Testis (tissue), 3 donors: ENCODE results near the gene STXBP6. TPM values are rescaled to one million over a fixed set of nuclear protein-coding genes. Genes with fewer than 3 reads are reported as not detected.

Experiments
- DNase-seq: peaks from one replicate; pipeline ENCODE4 v3.0.0-alpha.2; 2019
- H3K27ac ChIP-seq, 2 donors: fragments of 200-600 bp; sonication (generic); one replicate each; pipeline ENCODE4 v1.5.1; 2019
- H3K27me3 ChIP-seq: fragments of 200-600 bp; sonication (generic); one replicate; pipeline ENCODE4 v1.5.1; 2019
- H3K36me3 ChIP-seq: fragments of 200-600 bp; sonication (generic); one replicate; pipeline ENCODE4 v1.5.1; 2017; ENCODE audit warnings: low read depth; ENCODE audit errors: missing control alignments
- H3K4me1 ChIP-seq: fragments of 200-600 bp; sonication (generic); one replicate; pipeline ENCODE4 v1.5.1; 2019
- H3K4me3 ChIP-seq, 2 donors: fragments of 200-600 bp; sonication (generic); one replicate each; pipeline ENCODE4 v1.5.1; 2017 to 2019
- H3K9me3 ChIP-seq: fragments of 200-600 bp; sonication (generic); one replicate; pipeline ENCODE4 v1.5.1; 2017
- CTCF ChIP-seq, 3 experiments: fragments of 450-650 bp in 2 of 3; fragments of 200-600 bp in 1 of 3; sonication (generic) in 1 of 3; IDR thresholded peaks; one replicate each; pipeline ENCODE4 v1.5.1; 2016 to 2019; ENCODE audit warnings: antibody characterized with exemption in 3 of 3, mild to moderate bottlenecking in 2 of 3, moderate library complexity in 1 of 3
- POLR2A ChIP-seq: fragments of 450-650 bp; IDR thresholded peaks from one replicate; pipeline ENCODE4 v1.6.1; 2017; ENCODE audit warnings: antibody characterized with exemption, mild to moderate bottlenecking, moderate library complexity
- WGBS, 2 donors: methylation state at CpG; one replicate each; pipeline ENCODE4 v1.1.5; 2018; 5-methylcytosine and 5-hydroxymethylcytosine counted together
- intact Hi-C: fragments of 100-400 bp; cut with DNase I; formaldehyde crosslinking; loops from one replicate; pipeline ENCODE4 v1.15.1; 2023; ENCODE audit warnings: low total_unique reads
- polyA plus RNA-seq: library from polyadenylated mRNA; stranded (reverse); fragments of 350-450 nt; fragmentation: Illumina TruSeq; extraction: RNeasy Lipid Tissue Mini Kit (QIAGEN cat#74804); gene quantifications from one replicate; pipeline ENCODE4 v1.2.3, GENCODE V29; 2014; ENCODE audit warnings: low read depth, low replicate concordance; ENCODE audit not compliant: insufficient read depth
- total RNA-seq, 2 donors: library from RNA; depleted of rRNA; stranded (reverse); fragments of >200 nt; gene quantifications; one replicate each; pipeline ENCODE4 v1.2.3, GENCODE V29; 2016

Gene STXBP6
- total and polyA plus RNA-seq, 3 donors from 2014 or later, result 4.7 to 11.3 (median 8.6) TPM

- no peak overlapping the region for H3K4me3 ChIP-seq
- H3K27me3 ChIP-seq, result no peaks in the 10 kb centered on the region
- no peak for DNase-seq
- H3K36me3 ChIP-seq, result no peaks in the 10 kb centered on the region
- H3K27ac ChIP-seq, result no peak overlapping the region
- no peaks in the 10 kb centered on the region for H3K4me1 ChIP-seq
- TF ChIP-seq CTCF (IDR thresholded peaks at IDR 0.05), result no peak
- no peak for TF ChIP-seq POLR2A
- H3K9me3 ChIP-seq, result no peaks in the 10 kb centered on the region
- WGBS, 2 donors, result 64 to 84% methylated on average over 5 of the region's 5 CpGs
- intact Hi-C loops, result no loop called here
These were observed 233.7 kb downstream of the STXBP6 start for GRCh38 chr14:24816011-24816928.

GRCh38 chr14:24815543-24815942, 234.4 kb downstream of the STXBP6 start:
- H3K4me3 ChIP-seq, result no peak overlapping the region
- no peak overlapping the region for H3K27ac ChIP-seq
- H3K9me3 ChIP-seq, result no peaks in the 10 kb centered on the region
- intact Hi-C loops, result no loop called here
- 87 to 88% methylated on average over 9 of the region's 9 CpGs for WGBS, 2 donors
- no peaks in the 10 kb centered on the region for H3K27me3 ChIP-seq
- TF ChIP-seq POLR2A, result no peak
- no peak for TF ChIP-seq CTCF (IDR thresholded peaks at IDR 0.05)
- no peaks in the 10 kb centered on the region for H3K4me1 ChIP-seq
- DNase-seq, result no peak
- H3K36me3 ChIP-seq, result no peaks in the 10 kb centered on the region

GRCh38 chr14:24814944-24815343, 235.0 kb downstream of the STXBP6 start:
- WGBS, 2 donors, result 83 to 89% methylated on average over 2 of the region's 2 CpGs
- DNase-seq, result no peak
- Histone ChIP-seq H3K4me3 (no peak overlapping the region), H3K36me3 (no peaks in the 10 kb centered on the region), H3K4me1 (no peaks in the 10 kb centered on the region), H3K9me3 (no peaks in the 10 kb centered on the region), H3K27ac (no peak overlapping the region), H3K27me3 (no peaks in the 10 kb centered on the region)
- intact Hi-C loops, result no loop called here
- TF ChIP-seq POLR2A (no peak), CTCF (IDR thresholded peaks at IDR 0.05) (no peak)

DNA sequence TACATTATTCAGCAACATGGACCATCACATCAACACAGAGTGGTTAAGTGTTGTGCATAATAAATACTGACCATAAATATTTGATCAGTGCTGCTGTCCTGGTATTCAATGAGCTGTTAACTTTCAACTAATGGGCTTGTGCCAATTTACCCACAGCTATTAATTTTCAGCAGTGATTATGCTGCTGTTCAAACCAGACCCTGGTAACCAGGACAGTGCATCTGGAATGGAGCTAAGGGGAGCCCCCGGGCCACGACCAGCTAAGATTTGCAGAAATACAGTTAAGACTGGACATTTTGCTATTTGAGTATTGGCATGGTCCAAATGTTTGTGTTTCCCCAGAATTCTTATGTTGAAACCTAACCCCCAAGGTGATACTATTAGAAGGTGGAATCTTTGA, 235.6 kb downstream of the STXBP6 start:
- Histone ChIP-seq H3K27me3 (no peaks in the 10 kb centered on the region), H3K9me3 (no peaks in the 10 kb centered on the region), H3K4me3 (no peak overlapping the region), H3K4me1 (no peaks in the 10 kb centered on the region), H3K27ac (no peak overlapping the region), H3K36me3 (no peaks in the 10 kb centered on the region)
- WGBS, 2 donors, result 92 to 97% methylated on average over 2 of the region's 2 CpGs
- no peak for DNase-seq
- no peak for TF ChIP-seq POLR2A
- TF ChIP-seq CTCF (IDR thresholded peaks at IDR 0.05), result no peak
- intact Hi-C loops, result no loop called here
